GM19035 (cell line): ENCODE data around the gene LRRC61.
"Not testable (repeated sequence)": the region's sequence is repeated elsewhere in the genome, so short reads cannot be mapped to it uniquely, and the experiment has no call there.

Source experiments
- ATAC-seq: cut with Tn5 transposase; IDR thresholded peaks from one replicate; pipeline ENCODE4 v1.9.1; 2021; ENCODE audit not compliant: unreplicated experiment

The LRRC61 gene, protein sequence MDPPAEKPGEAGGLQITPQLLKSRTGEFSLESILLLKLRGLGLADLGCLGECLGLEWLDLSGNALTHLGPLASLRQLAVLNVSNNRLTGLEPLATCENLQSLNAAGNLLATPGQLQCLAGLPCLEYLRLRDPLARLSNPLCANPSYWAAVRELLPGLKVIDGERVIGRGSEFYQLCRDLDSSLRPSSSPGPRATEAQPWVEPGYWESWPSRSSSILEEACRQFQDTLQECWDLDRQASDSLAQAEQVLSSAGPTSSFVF

DNA sequence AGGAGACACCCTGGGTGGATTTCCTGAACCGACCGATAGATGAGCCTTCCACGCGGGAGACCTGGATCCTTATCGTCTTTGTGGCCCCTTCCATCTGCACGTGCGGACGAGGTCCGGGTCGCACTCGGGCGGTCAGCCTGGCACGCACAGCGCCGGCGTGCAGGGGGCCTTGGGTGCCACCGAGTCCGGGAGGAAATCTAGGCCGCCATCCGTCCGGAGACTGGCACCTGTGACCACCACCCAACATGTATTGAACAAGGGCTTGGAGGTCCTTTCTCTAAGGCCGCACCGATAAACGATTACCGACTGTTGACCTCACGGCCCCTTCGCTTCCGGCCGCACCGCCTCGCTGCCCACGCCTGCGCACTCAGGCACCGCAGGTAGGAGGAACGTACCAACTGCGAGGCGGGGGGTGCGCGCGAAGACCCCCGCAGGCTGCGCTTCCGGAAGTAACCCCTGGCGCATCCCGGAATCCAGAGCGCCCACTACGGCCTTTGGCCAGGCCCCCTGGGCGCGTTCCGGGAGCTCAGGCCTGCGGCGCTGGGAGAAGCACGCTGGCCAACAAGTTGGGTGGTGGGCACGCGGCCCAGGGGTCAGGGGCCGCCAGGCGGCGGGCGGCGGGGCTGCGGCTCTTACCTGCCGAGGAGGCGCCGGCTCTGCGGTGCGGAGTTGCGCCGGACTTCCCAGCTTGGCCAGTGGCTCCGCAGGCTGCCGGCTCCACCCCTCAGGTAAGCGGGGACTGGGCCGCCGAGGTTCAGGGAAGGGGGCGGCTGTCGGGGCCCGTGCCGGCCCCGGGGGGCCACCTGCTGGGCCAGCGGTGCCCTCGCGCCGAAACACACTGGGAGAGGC, at the start of gene LRRC61, which contains the start of gene ACTR3C:
Gene LRRC61 (plus strand): TSS at position 523 of the 849 bp plus-strand sequence. CDS start 13,507 bp downstream, outside the sequence.
Gene ACTR3C (minus strand): TSS at position 713 of the 849 bp plus-strand sequence. CDS start 28,249 bp downstream, outside the sequence.
- ATAC-seq, result peak; percentile 72

DNA sequence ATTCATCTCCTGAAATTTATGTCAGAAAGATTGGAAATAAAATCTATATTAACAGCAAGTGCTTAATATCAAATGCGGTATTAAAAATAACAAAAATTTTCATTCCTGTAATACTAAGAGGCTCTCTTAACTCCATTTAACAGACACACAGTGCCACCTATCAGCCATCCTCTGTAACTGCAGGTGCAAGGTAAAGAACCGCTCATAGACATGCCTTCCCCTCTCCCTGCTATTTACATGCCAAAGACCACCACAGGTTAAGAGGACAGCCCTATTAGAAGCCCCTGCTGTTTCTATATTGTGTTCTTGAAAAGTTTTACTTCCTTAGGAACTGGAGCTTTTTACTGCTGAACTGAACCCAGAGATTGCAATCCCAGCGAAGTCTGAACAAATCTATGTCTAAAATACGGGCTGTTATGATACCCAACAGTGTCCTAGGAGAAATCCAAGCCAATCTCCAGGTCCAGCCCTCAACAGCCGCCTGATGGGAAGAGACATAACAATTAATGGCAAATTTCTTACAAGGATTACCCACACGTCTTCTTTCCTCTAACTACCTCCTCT, 46.9 kb upstream of the LRRC61 start:
- not testable (repeated sequence) for ATAC-seq

DNA sequence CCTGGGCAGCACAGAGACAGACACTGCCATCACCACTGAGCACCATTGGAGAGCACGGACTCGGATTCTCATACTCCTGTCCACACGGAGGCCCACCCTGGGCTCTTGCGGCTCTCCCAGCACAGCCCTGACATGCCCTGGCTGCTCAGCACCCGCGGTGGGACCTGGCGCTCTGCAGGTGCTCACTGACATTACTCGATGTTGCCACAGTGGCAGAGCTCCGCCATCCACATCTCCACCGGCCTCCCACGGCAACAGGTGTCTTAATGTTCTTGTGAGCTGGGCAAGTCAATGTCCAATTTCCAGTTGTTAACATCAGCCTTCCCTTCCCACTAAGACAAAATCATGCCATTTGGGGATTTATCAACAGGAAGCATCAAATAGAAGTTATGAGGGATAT, 44.8 kb upstream of the LRRC61 start:
- not testable (repeated sequence) for ATAC-seq

DNA sequence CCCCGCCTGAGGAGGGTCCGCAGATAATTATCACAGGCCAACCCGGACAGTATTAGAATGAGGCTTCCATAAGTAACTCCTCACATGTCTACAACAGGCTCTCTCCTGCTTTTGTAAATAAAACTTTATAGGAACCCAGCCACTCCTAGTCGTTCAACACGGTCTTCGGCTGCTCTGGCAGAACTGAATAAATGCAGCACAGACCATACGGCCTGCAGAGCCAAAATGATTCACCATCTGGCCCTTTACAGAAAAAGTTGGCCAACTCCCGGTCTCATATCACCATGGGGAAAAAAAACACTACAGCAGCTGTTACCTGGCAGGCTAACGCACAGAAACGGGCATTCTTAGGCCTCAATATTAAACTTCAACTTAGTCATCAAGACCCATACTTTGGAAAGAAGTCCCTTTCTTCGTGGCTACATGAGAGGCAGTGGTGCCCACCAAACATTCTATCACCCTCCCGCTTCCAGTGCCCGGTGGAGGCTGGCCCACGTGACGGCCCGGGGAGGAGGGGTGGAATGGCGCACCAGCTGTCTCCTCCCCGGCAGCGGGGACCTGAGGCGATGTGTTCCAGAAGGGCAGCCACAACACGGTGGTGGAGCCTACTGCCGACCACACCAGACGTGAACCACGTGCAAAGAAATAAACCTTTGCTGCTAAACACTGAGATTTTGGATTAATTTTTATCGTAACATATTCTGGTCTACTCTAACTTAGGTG, 41.3 kb upstream of the LRRC61 start:
- ATAC-seq, result not testable (repeated sequence)

DNA sequence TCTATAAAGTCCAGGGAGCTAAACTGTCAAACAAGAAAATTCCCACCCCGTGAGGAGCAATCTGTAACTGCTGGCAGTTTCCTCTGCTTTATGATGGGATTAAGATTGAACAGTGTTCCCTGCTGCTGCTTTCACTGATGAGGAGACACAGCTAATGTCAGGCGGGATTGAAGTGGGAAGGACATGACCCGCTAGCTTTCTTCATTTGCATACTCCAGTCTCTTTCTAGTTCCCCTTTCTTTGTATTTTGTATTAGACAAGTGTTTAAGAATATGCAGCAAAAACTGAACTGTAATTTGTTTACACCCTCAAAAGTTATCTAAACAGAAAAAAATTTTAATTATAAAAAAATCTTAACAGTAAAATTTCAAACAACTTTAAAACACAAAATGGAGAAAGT, 40.0 kb upstream of the LRRC61 start:
- not testable (repeated sequence) for ATAC-seq

DNA sequence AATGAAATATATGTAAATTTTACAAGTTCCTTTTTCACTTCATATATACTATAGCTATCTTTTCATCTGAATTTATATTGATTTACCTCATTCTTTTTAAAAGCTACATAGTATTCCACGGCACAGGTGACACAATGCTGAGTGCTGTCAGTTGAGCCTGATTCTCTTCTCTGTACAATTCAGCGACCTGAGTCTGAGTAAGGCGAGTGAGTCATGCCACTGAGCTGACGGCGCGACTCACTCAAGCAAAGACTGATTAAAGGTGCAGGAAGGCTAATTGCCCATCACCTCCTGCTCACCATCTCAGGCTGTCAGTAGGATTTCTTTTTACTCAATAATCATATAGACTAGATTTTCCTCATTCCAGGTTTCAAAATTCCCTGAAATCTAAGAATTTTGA, 39.5 kb upstream of the LRRC61 start:
- not testable (repeated sequence) for ATAC-seq

DNA sequence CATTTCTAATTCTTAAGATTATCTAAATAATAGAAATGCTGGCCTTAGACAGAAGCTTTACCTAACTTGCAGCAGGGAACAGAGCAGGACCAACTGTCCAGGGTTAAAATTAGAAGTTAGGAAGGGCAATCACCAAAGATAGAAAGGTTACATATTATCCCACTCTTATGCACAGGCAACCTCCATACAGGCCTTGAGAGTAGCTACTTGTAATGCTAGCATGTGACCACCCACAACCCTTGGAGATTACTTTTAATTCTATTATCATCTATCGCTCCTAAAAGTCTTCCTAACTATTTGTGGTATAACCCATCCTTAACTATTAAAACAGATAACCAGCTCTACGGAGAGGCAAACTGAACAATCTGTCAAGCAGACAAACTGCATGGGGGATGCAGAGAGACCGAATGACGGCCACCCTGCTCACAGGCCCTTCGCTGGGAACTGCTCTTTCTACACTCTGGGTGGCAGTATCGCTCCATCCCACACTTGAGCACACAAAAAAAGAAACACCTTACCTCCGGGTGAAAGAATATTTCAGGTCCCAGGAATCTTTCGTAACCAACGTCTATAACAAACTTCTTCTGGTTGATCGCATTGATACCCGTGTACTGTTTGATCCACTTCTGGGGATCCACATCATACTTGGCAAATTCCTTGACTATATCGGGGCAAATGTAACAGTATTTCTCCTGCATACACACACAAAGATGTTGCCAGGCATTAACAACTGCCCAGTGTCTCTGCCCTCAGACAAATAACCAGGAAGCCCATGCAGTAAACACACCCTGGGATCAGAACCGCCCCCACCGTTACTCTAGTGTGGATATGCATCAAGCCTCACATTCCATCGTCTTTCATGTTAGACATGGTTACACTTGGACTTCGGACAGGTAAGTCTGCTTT, 37.1 kb upstream of the LRRC61 start:
- ATAC-seq, result not testable (repeated sequence)

DNA sequence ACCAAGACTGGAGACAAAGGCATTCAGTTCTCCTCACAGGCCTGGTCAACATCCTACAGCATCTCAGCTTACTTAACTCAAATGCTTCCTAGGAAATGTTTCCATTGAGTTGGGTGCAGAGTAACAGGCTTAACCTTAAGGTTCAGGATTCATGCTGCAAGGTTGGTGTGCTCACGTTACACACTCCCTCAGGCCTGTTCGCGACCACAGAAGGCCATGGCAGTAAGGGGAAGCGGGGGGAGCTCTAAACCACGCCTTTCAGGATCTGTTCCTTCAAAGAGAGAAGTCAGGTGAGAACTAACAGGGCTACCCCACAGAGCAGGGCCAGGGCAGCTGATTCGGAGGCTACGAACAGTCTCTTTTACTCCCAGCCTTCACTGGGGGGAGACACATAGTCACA, 35.3 kb upstream of the LRRC61 start:
- ATAC-seq, result not testable (repeated sequence)

DNA sequence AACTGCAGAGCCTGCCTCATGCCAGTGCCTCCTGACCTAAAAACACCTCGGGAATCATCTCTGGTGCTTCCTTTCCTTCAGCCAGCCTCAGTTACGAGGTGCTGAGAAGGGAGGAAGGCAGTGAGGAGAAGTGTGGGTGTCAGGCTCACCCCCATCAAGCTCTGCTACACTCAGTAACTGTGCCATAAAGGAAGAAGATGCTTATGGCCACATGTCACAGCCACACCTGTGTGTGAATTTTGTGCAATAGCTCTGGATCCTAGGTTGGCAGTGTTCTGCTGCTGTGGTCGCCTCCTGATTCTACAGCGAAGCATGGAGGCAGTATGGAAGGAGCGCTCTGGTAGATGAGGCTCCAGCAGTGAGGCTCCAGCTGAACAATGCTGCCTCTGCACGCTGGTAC, 34.3 kb upstream of the LRRC61 start:
- ATAC-seq, result not testable (repeated sequence)

DNA sequence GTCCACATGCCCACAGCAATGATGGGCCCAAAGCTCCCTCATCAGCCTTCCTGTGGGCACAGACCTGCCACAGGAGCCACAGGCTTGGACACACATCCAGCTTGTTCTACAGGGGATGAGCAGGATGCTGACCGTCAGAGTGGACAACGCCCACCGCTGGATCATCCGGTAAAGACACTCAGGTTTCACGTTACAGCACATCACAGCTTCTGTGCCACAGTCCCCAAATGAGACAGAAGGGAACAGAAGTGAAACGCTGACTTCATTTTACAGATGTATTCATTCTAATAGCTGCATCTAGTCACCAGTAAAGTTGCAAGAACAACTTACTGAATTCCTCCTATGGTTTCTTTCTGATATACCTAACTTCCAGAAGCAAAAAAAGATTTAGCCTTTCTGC, 32.8 kb upstream of the LRRC61 start:
- ATAC-seq, result not testable (repeated sequence)

DNA sequence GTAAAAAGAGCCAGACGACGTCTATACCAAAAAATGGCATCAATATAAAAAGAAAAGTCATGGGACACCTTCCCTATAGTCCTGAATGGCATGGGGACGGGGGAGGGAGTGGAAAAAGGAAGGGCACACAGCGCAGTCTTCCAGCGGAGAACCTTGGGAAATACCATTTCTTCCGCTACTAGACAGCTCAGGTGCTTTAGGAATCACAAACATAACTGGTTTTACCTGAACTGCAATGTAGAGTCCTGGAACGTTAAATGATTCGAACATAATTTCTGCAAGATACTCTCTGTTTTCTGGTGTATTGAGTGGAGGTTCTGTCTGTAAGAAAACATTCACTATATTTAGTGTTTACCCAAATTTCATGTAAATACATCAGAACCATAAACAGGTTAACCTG, 28.1 kb upstream of the LRRC61 start:
- not testable (repeated sequence) for ATAC-seq

DNA sequence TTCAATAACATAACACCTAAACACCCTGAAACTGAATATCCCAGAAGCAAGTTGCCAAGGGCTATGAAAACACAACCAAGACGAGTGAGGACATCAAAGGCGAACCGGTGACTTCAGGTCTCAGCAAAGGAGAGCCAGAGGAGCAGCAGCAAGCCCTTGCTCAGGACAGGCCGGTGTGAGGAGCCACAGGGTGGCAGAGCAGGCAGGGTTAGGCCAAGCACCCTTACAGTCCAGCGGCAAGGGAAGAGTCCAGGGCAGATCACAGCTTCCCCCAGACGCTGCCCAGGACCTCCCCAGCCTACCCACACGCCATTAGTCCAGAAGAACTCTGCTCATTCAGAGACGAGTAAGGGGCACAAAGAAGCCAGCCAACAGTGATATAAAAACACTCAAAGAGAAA, 27.5 kb upstream of the LRRC61 start:
- ATAC-seq, result not testable (repeated sequence)

DNA sequence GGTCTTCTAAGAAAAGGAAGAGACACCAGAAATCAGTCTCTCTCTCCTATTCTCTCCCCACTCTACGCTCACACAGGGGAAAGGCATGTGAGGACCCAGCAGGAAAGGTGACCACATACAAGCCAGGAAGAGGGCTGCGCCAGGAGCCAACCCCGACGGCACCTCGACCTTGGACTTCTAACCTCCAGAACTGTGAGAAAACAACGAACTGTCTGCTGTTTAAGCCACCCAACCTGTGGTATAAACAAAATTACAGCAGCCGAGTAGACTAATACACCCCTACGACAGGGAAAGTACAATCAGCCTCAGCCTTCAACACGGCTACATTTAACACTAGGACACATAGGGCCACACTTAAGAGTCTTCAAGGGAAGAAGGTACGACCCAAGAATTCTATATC, 26.4 kb upstream of the LRRC61 start:
- not testable (repeated sequence) for ATAC-seq

DNA sequence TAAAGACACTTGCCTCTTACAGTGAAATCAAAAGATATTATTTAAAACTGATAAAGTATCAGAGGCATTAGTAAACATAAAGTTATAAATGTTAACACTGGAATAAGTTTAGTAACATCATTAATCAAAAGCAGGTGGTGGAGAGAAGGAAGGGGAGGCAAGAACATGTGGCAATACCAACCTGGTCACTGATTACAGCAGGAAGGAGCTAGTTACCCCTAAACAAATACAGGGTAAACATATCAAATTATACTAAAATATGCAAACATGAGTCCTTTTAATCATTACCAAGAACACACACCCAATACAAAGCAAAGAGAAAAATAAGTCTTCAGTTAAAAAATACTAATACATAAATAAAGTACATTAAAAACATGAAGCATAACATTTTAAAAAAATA, 25.2 kb upstream of the LRRC61 start:
- ATAC-seq, result not testable (repeated sequence)

DNA sequence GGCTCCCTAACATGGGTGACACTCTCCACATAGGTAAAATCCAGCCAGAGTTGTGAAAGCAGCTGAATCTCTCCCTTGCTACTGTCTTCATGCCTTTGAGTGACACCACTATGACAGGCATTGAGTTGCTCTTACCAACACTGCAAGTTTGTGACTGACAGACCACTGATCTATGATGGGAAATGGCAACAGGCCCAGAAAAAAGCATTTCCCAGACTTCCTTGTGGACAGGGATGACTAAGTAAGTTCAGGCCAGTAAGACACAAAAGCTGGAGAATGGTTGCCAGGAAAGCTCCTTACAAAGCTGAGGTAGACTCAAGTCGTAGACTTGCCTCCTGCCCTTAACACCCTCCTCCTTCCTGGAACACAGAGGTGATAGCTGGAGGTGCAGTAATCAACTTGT, 20.2 kb upstream of the LRRC61 start:
- not testable (repeated sequence) for ATAC-seq

DNA sequence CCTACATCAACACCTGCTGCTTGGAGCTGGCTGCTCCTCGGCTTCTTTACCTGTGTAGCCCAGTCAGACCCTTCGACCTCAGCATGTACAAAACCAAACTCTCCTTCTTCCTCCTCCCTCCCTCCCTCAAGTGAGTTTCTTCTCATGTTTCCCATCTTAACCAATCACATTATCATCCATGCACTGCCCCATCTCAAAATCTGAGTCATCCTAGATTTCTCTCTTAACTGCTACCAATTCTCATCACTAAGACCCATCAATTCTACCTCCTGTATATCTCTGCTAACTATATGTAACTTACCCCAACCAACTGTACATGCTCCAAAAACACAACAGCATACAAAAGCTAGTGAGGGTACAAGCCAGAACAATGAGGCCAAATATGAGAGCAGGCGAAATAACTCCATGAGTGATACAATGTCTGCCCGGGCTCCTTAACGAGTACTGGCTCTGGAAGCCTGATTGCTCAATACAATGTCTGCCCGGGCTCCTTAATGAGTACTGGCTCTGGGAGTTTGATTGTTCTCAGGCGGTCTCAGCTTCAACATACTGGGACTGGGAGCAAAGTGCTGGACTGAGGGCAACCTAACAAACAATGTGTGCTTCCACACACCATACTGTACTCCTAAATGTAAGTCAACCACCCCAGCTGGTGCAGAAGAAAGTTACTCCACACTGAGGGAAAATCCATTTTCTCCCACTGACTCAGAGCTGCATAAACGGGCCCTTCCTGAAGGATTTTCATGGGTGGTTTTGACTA, 18.5 kb upstream of the LRRC61 start:
- ATAC-seq, result not testable (repeated sequence)

DNA sequence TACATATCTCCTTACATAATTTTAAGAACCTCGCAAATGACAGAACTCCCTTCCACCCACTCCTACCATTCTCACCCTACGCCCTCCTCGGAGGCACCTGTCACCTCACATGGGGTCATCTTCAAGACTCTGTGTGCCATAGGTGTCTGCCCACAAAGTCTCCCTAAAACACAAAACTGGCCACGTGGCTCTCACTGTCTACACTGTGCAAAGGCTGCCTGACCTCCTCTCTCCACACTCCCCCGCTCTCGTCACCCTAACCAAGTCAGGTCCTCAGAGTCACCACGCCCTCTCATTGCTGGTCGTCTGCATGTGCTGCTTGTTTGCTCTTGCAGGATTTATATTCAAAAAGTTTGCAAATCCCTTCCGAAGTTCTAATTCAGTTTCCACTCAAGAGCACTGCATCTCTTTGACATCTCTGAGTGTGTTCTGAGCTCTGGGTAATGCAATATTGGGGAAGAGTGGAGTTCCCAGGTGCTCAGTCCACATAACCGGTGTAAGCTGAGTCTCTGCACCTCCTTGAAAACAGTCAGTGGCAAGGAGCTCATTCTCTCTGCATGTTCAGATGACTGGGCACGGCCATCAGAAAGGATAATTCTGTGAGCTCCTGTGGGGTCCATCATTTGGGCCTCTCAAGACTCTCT, 17.8 kb upstream of the LRRC61 start:
- not testable (repeated sequence) for ATAC-seq

DNA sequence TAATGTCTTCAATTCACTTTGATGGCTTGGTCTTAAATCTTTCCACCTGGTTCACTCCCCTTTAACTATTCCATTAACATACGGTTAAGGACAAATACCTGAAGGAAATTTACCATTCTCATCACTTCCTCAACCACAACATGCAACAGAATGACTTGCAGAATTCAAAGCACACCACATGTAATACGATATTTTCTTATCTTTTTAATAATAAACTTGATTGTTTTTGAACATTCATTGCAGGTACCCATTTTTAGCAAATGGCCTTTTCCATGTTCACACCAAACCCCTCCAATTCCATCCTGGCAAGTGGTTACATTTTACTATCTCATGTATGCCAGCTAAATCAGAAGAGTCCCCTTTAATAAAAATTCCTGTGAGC, 17.3 kb upstream of the LRRC61 start:
- ATAC-seq, result not testable (repeated sequence)

DNA sequence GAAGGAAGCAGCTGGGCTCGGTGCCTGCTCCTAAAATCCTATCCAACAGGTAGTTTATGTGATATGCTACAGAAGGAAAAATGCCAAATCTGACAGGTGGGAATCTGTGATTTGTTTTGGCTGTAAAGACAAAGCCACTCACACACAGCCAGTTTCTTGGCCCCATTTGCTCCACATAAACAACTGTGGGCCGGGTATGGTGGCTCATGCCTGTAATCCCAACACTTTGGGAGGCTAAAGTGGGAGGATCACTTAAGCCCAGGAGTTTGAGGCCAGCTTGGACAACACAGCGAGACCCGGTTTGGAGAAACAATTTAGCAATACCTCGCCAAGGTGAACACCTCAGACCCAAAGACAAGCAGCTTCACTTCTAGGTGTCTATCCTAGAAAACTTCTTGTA, 16.8 kb upstream of the LRRC61 start:
- not testable (repeated sequence) for ATAC-seq
